Lung (tissue), 12 donors: ENCODE results near the gene MYO5C. TPM values are rescaled to one million over a fixed set of nuclear protein-coding genes. Genes with fewer than 3 reads are reported as not detected.

Experiments
- ATAC-seq: fragments of 200-7000 bp; cut with Tn5 transposase; one replicate; pipeline ENCODE4 v1.9.1; 2020; ENCODE audit warnings: moderate number of reproducible peaks; ENCODE audit not compliant: insufficient read depth, low FRiP score
- DNase-seq, 3 donors: peaks; one replicate each; pipeline ENCODE4 v3.0.0-alpha.2; 2013 to 2017
- H3K27ac ChIP-seq, 2 donors: one replicate each; pipeline ENCODE4 v1.5.1; 2013; ENCODE audit warnings: mild to moderate bottlenecking in 2 of 2, moderate library complexity in 2 of 2, control low read depth in 1 of 2, inconsistent platforms in 1 of 2, low read depth in 1 of 2, low read length in 1 of 2
- H3K27me3 ChIP-seq, 3 donors: one replicate each; pipeline ENCODE4 v1.5.1; 2013; ENCODE audit warnings: low read length in 2 of 3; ENCODE audit not compliant: control insufficient read depth in 3 of 3, insufficient read depth in 3 of 3
- H3K36me3 ChIP-seq, 4 donors: one replicate each; pipeline ENCODE4 v1.5.1; 2013; ENCODE audit warnings: low read length in 4 of 4, mild to moderate bottlenecking in 1 of 4, moderate library complexity in 1 of 4; ENCODE audit not compliant: control insufficient read depth in 4 of 4, insufficient read depth in 4 of 4
- H3K4me1 ChIP-seq, 5 donors: one replicate each; pipeline ENCODE4 v1.5.1; 2013; ENCODE audit warnings: low read length in 5 of 5, mild to moderate bottlenecking in 2 of 5, moderate library complexity in 1 of 5; ENCODE audit not compliant: control insufficient read depth in 5 of 5, insufficient read depth in 5 of 5
- H3K4me3 ChIP-seq: one replicate; pipeline ENCODE4 v1.5.1; 2013; ENCODE audit warnings: mild to moderate bottlenecking, control low read depth, moderate library complexity
- H3K9ac ChIP-seq, 2 donors: one replicate each; pipeline ENCODE4 v1.5.1; 2013; ENCODE audit warnings: low read length in 2 of 2, control low read depth in 1 of 2; ENCODE audit not compliant: insufficient read depth in 1 of 2
- H3K9me3 ChIP-seq, 4 donors: one replicate each; pipeline ENCODE4 v1.5.1; 2013; ENCODE audit warnings: low read length in 3 of 4, mild to moderate bottlenecking in 1 of 4, moderate library complexity in 1 of 4; ENCODE audit not compliant: control insufficient read depth in 4 of 4, insufficient read depth in 3 of 4
- WGBS, 2 donors: extraction: QIAGEN DNeasy Blood & Tissue Kit; methylation state at CpG; one replicate each; pipeline ENCODE4 v1.1.7; 2013; 5-methylcytosine and 5-hydroxymethylcytosine counted together
- polyA plus RNA-seq, 2 donors: library from polyadenylated mRNA; stranded (reverse); fragments of 200-250 nt; gene quantifications; one replicate each; pipeline ENCODE4 v1.2.1, GENCODE V29; 2013
- total RNA-seq, 2 donors: library from RNA; depleted of rRNA in 1 of 2; stranded (reverse); fragments of >200 nt in 1 of 2; gene quantifications; one replicate each; pipeline ENCODE4 v1.2.1, GENCODE V29; 2014 to 2021
- TF ChIP-seq, protein P1 (sequence below): IDR thresholded peaks from 2 replicates; pipeline ENCODE4 v1.5.1; 2012; ENCODE audit warnings: mild to moderate bottlenecking; ENCODE audit errors: control extremely low read depth, extremely low read depth
- donor health status: control.
- donor health status: control.
- donor health status: Bipolar disorder and iron deficiency.
- donor health status: healthy.
- donor health status: DM: yes; HTN: yes; CAD: no.

Gene MYO5C
- total and polyA plus RNA-seq, 4 donors: 11.1 to 70.1 (median 40.0) TPM

DNA sequence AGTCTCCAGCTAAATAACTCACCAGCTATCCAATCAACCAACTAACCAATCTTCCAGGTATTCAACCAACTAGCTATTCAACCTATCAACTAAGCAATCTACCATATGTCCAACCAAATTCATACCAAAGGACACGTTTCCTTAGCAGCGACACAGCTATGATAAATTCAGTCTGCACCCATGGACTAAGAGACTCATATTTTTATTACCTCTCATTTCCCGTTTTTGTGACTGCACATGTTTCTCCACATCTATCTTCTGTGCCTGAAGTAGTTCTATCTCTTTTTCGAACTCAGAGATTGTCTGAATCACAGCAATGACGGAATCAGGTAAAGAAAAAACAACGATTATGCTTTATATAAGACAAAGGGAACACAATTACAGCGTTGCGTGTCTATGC lies 70.4 kb downstream of the MYO5C start:
- no peak overlapping the region for H3K9ac ChIP-seq
- no peaks in the 10 kb centered on the region for H3K9me3 ChIP-seq
- DNase-seq: no peak
- WGBS, 2 donors: 90 to 95% methylated on average over 8 of the region's 8 CpGs
- H3K4me1 ChIP-seq: peaks cover 0 to 5% (median 0%) of the 10 kb centered on the region in 5 donors
- no peak for ATAC-seq
- peaks cover 0 to 6% (median 2%) of the 10 kb centered on the region in 4 donors for H3K36me3 ChIP-seq
- no peaks in the 10 kb centered on the region for H3K27me3 ChIP-seq
- H3K27ac ChIP-seq: no peak overlapping the region
- TF ChIP-seq, protein P1, sequence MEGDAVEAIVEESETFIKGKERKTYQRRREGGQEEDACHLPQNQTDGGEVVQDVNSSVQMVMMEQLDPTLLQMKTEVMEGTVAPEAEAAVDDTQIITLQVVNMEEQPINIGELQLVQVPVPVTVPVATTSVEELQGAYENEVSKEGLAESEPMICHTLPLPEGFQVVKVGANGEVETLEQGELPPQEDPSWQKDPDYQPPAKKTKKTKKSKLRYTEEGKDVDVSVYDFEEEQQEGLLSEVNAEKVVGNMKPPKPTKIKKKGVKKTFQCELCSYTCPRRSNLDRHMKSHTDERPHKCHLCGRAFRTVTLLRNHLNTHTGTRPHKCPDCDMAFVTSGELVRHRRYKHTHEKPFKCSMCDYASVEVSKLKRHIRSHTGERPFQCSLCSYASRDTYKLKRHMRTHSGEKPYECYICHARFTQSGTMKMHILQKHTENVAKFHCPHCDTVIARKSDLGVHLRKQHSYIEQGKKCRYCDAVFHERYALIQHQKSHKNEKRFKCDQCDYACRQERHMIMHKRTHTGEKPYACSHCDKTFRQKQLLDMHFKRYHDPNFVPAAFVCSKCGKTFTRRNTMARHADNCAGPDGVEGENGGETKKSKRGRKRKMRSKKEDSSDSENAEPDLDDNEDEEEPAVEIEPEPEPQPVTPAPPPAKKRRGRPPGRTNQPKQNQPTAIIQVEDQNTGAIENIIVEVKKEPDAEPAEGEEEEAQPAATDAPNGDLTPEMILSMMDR: no peak
- no peak overlapping the region for H3K4me3 ChIP-seq

DNA sequence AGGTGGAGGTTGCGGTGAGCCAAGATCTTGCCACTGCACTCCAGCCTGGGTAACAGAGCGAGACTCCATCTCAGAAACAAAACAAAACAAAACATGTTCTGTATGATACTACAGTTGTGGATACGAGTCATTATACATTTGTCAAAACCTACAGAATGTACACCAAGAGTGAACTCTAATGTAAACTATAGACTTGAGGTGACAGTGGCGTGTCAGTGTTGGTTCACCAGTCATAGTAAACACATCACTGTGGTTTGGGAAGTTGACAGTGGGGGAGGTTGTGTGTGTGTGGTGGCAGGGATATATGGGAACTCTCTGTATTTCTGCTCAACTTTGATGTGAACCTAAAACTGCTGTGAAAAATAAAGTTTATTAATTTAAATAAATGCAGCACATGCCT lies 71.4 kb downstream of the MYO5C start:
- H3K27ac ChIP-seq: no peak overlapping the region
- TF ChIP-seq, protein P1: no peak
- H3K9ac ChIP-seq: no peak overlapping the region
- DNase-seq: no peak
- no peak for ATAC-seq
- WGBS, 2 donors: 90 to 92% methylated on average over 4 of the region's 4 CpGs
- H3K9me3 ChIP-seq: no peaks in the 10 kb centered on the region
- H3K4me3 ChIP-seq: no peak overlapping the region
- peaks cover 0 to 5% (median 0%) of the 10 kb centered on the region in 5 donors for H3K4me1 ChIP-seq
- H3K36me3 ChIP-seq: peaks cover 0 to 6% (median 2%) of the 10 kb centered on the region in 4 donors
- no peaks in the 10 kb centered on the region for H3K27me3 ChIP-seq

DNA sequence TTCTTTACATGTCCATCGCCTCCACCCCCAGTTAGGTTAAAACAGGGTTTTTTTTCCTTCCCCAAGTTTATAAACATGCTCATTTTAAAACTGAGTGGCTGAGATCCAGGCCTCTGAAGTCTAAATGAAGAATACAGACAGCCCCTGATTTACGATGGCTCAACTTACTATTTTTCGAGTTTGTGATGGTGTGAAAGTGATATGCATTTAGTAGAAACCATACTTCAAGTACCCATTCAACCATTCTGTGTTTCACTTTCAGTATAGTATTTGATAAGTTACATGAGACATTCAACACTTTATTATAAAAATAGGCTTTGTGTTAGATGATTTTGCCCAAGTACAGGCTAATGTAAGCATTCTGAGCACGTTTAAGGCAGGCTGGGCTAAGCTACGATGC lies 73.9 kb downstream of the MYO5C start:
- no peak overlapping the region for H3K4me3 ChIP-seq
- H3K27me3 ChIP-seq: no peaks in the 10 kb centered on the region
- ATAC-seq (no peak), DNase-seq (peak in 1 of 3 donors; percentile 20)
- H3K4me1 ChIP-seq: peaks cover 0 to 5% (median 0%) of the 10 kb centered on the region in 5 donors
- H3K27ac ChIP-seq: no peak overlapping the region
- no peak overlapping the region for H3K9ac ChIP-seq
- H3K9me3 ChIP-seq: no peaks in the 10 kb centered on the region
- TF ChIP-seq, protein P1: no peak
- WGBS, 2 donors: 72 to 82% methylated on average over 5 of the region's 5 CpGs
- peaks cover 0 to 6% (median 2%) of the 10 kb centered on the region in 4 donors for H3K36me3 ChIP-seq
